ENCODE data around the gene PLN. TPM values are rescaled to one million over a fixed set of nuclear protein-coding genes. Genes with fewer than 3 reads are reported as not detected.

PLN gene
- polyA plus RNA-seq, 4 donors, result 5.2 to 8.1 (median 7.1) TPM

Other genes starting within 250 kb of the PLN start
- 1 to 10 TPM; 5.7 to 9.6 (median 8.1) TPM for gene CEP85L, start 103.3 kb downstream of the PLN start, polyA plus RNA-seq (ENCODE audit: insufficient read length in 4 of 4)

Data from right renal pelvis (tissue), 4 donors.